Thyroid gland (tissue), 4 donors: Measurements from ENCODE around the gene FASTKD1.

Source experiments
- POLR2A ChIP-seq, 2 donors: fragments of 450-650 bp; IDR thresholded peaks; one replicate each; pipeline ENCODE4 v1.6.1; 2017; ENCODE audit warnings: antibody characterized with exemption in 2 of 2, mild to moderate bottlenecking in 2 of 2, moderate library complexity in 1 of 2
- TF ChIP-seq, protein P1 (sequence below), 6 experiments: fragments of 200-600 bp in 3 of 6; fragments of 450-650 bp in 3 of 6; sonication (generic) in 3 of 6; IDR thresholded peaks; one replicate each; pipeline ENCODE4 v1.5.1; 2016 to 2019; ENCODE audit warnings: antibody characterized with exemption in 6 of 6, mild to moderate bottlenecking in 2 of 6, inconsistent platforms in 1 of 6, moderate library complexity in 1 of 6

- TF ChIP-seq, protein P1, sequence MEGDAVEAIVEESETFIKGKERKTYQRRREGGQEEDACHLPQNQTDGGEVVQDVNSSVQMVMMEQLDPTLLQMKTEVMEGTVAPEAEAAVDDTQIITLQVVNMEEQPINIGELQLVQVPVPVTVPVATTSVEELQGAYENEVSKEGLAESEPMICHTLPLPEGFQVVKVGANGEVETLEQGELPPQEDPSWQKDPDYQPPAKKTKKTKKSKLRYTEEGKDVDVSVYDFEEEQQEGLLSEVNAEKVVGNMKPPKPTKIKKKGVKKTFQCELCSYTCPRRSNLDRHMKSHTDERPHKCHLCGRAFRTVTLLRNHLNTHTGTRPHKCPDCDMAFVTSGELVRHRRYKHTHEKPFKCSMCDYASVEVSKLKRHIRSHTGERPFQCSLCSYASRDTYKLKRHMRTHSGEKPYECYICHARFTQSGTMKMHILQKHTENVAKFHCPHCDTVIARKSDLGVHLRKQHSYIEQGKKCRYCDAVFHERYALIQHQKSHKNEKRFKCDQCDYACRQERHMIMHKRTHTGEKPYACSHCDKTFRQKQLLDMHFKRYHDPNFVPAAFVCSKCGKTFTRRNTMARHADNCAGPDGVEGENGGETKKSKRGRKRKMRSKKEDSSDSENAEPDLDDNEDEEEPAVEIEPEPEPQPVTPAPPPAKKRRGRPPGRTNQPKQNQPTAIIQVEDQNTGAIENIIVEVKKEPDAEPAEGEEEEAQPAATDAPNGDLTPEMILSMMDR (IDR thresholded peaks at IDR 0.05): no peak
- TF ChIP-seq POLR2A (IDR thresholded peaks at IDR 0.05): no peak
Measured at GRCh38 chr2:169513094-169513493, 60.6 kb downstream of the FASTKD1 start.
